Body of pancreas (tissue), 4 donors: ENCODE results near the gene GCNT1. TPM values are rescaled to one million over a fixed set of nuclear protein-coding genes. Genes with fewer than 3 reads are reported as not detected.
A peak's percentile ranks its signal among the peaks of the same experiment; 100 is the strongest.

ENCODE experiments used
- ATAC-seq: fragments of 150-250 bp; one replicate; pipeline ENCODE4 v1.9.1; 2016
- DNase-seq, 4 donors: peaks; one replicate each; pipeline ENCODE4 v3.0.0-alpha.2; 2019
- H3K27ac ChIP-seq, 4 donors: fragments of 200-600 bp; sonication (generic); 1 replicate in 3 of 4; 2 replicates in 1 of 4; pipeline versions ENCODE4 v1.5.1 to v1.6.1; 2016 to 2019; ENCODE audit warnings: mild to moderate bottlenecking in 1 of 4, mixed read lengths in 1 of 4, moderate library complexity in 1 of 4
- H3K27me3 ChIP-seq, 2 donors: fragments of 200-600 bp; sonication (generic); one replicate each; pipeline ENCODE4 v1.6.0; 2016; ENCODE audit warnings: mild to moderate bottlenecking in 1 of 2
- H3K36me3 ChIP-seq, 2 donors: fragments of 200-600 bp; sonication (generic); replicated peaks in 1 of 2; 2 replicates each; pipeline ENCODE4 v1.5.1; 2016; ENCODE audit warnings: low read depth in 2 of 2; ENCODE audit not compliant: insufficient read depth in 1 of 2
- H3K4me1 ChIP-seq: fragments of 200-600 bp; sonication (generic); one replicate; pipeline ENCODE4 v1.6.0; 2016
- H3K4me3 ChIP-seq, 2 donors: fragments of 200-600 bp; sonication (generic); 1 replicate in 1 of 2; 2 replicates in 1 of 2; pipeline ENCODE4 v1.5.1; 2016 to 2019
- H3K9me3 ChIP-seq, 3 donors: fragments of 200-600 bp; sonication (generic); 1 replicate in 2 of 3; 2 replicates in 1 of 3; pipeline ENCODE4 v1.5.1; 2016
- CTCF ChIP-seq, 7 experiments: fragments of 450-650 bp in 4 of 7; fragments of 200-600 bp in 3 of 7; sonication (generic) in 3 of 7; IDR thresholded peaks; one replicate each; pipeline ENCODE4 v1.5.1; 2016 to 2019; ENCODE audit warnings: antibody characterized with exemption in 7 of 7
- POLR2A ChIP-seq, 3 donors: fragments of 450-650 bp; IDR thresholded peaks; one replicate each; pipeline ENCODE4 v1.6.1; 2016; ENCODE audit warnings: antibody characterized with exemption in 3 of 3, mild to moderate bottlenecking in 2 of 3
- WGBS, 2 donors: methylation state at CpG; one replicate each; pipeline ENCODE4 v1.1.5; 2017; 5-methylcytosine and 5-hydroxymethylcytosine counted together
- intact Hi-C: fragments of 100-400 bp; cut with DNase I; formaldehyde crosslinking; loops from one replicate; pipeline ENCODE4 v1.15.1; 2023
- total RNA-seq, 2 donors: library from RNA; depleted of rRNA; stranded (reverse); fragments of >200 nt; gene quantifications; one replicate each; pipeline ENCODE4 v1.1.0, GENCODE V29; 2016

GCNT1 gene
- 10 to 100 TPM in 1 of 2 donors, 1 to 10 TPM in 1; 7.3 to 34.2 TPM for total RNA-seq

- intact Hi-C loops = no loop called here
Measured at GRCh38 chr9:76458903-76459693, at the start of gene GCNT1. GCNT1 (plus strand) TSS chr9:76459182; CDS start chr9:76502382, 43,200 bp downstream.

GRCh38 chr9:76412638-76413037 lies 46.3 kb upstream of the GCNT1 start:
- Histone ChIP-seq H3K4me3 (no peak overlapping the region), H3K9me3 (no peaks in the 10 kb centered on the region), H3K27ac (no peak overlapping the region), H3K4me1 (peaks cover 21% of the 10 kb centered on the region), H3K27me3 (no peaks in the 10 kb centered on the region), H3K36me3 (no peaks in the 10 kb centered on the region)
- ATAC-seq (no peak), DNase-seq (no peak)
- intact Hi-C loops = no loop called here
- TF ChIP-seq POLR2A (IDR thresholded peaks at IDR 0.05) (no peak), CTCF (IDR thresholded peaks at IDR 0.05) (no peak)
- 62 to 65% methylated on average over 2 of the region's 2 CpGs for WGBS, 2 donors

More at GRCh38 chr9:76458903-76459693, at the start of gene GCNT1:
- H3K4me3 ChIP-seq = peak within 1 kb of the TSS; percentile 29 to 62
- DNase-seq (peak; percentile 85 to 95 (median 92)), ATAC-seq (peak; percentile 93)
- H3K36me3 ChIP-seq = no peaks in the 10 kb centered on the region
- H3K4me1 ChIP-seq = peaks cover 35% of the 10 kb centered on the region
- WGBS, 2 donors = 1 to 6% methylated on average over 16 to 63 of the region's 65 CpGs
- H3K27ac ChIP-seq = peak within 1 kb of the TSS in 3 of 4 donors; percentile 45 to 66 (median 46)
- no peaks in the 10 kb centered on the region for H3K9me3 ChIP-seq
- TF ChIP-seq CTCF (IDR thresholded peaks at IDR 0.05) = peak in 6 of 7 experiments; percentile 25 to 73 (median 48)
- TF ChIP-seq POLR2A (IDR thresholded peaks at IDR 0.05) = peak; percentile 19 to 74 (median 64)
- no peaks in the 10 kb centered on the region for H3K27me3 ChIP-seq

- H3K27me3 ChIP-seq = no peaks in the 10 kb centered on the region
- TF ChIP-seq POLR2A (IDR thresholded peaks at IDR 0.05) (no peak), CTCF (IDR thresholded peaks at IDR 0.05) (no peak)
- H3K9me3 ChIP-seq = no peaks in the 10 kb centered on the region
- ATAC-seq = no peak
- no peak overlapping the region for H3K27ac ChIP-seq
- H3K4me3 ChIP-seq = no peak overlapping the region
- H3K36me3 ChIP-seq = no peaks in the 10 kb centered on the region
- H3K4me1 ChIP-seq = peaks cover 21% of the 10 kb centered on the region
- no peak for DNase-seq
- intact Hi-C loops = no loop called here
Measured at GRCh38 chr9:76413658-76414057, 45.3 kb upstream of the GCNT1 start.

- Histone ChIP-seq H3K36me3 (no peaks in the 10 kb centered on the region), H3K27ac (peak overlapping the region in 2 of 4 donors; percentile 62 to 64), H3K4me1 (peaks cover 25% of the 10 kb centered on the region), H3K4me3 (no peak overlapping the region), H3K9me3 (no peaks in the 10 kb centered on the region), H3K27me3 (no peaks in the 10 kb centered on the region)
- intact Hi-C loops = no loop called here
- DNase-seq (no peak), ATAC-seq (no peak)
- 70 to 78% methylated on average over 4 of the region's 4 CpGs for WGBS, 2 donors
- TF ChIP-seq POLR2A (IDR thresholded peaks at IDR 0.05) (no peak), CTCF (IDR thresholded peaks at IDR 0.05) (no peak)
Measured at GRCh38 chr9:76414661-76415060, 44.3 kb upstream of the GCNT1 start.
